GM18511 (cell line): Measurements from ENCODE around the gene EFCAB8.
"Not testable (repeated sequence)": the region's sequence is repeated elsewhere in the genome, so short reads cannot be mapped to it uniquely, and the experiment has no call there.

Experiments used
- ATAC-seq: cut with Tn5 transposase; IDR thresholded peaks from one replicate; pipeline ENCODE4 v1.9.1; 2021; ENCODE audit warnings: mild to moderate bottlenecking, moderate library complexity; ENCODE audit not compliant: unreplicated experiment

The EFCAB8 gene

DNA sequence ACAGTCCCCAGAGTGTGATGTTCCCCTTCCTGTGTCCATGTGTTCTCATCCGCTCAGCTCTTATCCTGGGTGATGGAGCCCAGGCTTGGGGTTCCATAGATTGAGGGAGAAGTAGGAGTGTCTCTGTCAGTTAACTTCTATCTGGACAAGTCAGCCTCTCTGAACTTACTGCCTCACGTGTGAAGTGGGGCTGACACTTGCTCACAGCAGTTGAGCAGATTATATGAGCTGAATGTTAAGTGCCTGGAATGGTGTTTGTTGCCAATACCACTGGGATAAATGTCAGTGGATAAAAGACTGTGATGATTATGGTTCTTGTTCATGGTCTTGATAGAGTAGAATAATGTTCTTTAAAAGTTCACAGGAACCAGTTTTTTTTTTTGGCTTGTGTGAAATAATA, 17.1 kb upstream of the EFCAB8 start:
- ATAC-seq = no peak

DNA sequence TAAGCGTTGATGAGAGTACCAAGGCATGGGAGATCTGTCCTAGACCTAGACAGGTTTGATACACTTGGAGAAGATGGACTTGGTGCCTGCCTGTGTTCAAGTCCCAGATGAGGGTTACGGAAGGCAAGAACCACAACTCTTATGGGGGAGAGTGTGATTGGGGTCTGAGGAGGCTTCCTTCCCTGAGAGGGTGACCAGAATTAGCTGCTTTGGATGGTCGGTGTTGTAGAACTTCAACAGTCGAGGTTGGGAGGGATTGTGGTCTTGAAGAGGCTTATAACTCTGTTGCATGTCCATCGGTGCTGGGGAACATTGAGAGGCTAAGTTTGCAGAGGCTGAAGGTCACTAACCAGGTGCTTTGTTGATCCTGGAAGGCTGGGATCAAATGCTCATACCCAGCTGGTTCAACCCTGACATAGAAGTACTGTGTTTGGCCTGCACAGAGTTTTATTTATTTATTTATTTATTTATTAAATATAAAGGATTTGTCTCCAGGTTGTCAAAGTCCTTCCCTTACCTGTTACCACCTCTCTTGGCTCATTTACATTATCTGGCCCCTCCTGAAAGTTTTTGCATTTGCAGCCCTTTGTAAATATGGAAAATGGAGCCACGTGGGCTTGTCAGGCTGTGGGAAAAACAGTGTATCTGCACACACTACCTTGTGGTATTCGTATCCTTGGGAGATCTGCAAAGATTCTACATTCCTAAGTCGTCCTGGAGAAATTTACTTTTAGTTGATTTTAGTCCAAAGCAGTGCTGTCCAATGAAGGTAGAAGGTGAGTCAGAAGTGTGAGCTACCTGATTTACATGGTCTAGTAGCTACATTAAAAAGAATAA, 15.8 kb upstream of the EFCAB8 start:
- no peak for ATAC-seq

- no peak for ATAC-seq
These were observed 12.9 kb upstream of the EFCAB8 start for GRCh38 chr20:32845786-32846185.

GRCh38 chr20:32846852-32847251, 11.9 kb upstream of the EFCAB8 start:
- ATAC-seq = no peak

DNA sequence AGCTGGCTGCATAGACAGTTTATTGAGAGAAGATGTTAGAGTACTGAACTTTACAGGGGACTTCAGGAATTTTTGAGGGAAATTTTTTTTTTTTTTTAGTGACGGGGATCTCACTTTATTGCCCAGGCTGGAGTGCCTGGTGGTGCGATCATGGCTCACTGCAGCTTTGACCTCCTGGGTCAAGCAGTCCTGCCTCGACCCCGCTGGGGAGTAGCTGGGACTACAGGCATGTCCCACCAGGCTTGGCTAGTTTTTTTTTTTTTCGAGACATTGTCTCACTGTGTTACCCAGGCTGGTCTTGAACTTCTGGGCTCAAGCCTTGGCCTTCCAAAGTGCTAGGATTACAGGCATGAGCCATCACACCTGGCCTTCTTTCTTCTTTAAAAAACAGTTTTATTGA, 10.8 kb upstream of the EFCAB8 start:
- ATAC-seq = no peak

DNA sequence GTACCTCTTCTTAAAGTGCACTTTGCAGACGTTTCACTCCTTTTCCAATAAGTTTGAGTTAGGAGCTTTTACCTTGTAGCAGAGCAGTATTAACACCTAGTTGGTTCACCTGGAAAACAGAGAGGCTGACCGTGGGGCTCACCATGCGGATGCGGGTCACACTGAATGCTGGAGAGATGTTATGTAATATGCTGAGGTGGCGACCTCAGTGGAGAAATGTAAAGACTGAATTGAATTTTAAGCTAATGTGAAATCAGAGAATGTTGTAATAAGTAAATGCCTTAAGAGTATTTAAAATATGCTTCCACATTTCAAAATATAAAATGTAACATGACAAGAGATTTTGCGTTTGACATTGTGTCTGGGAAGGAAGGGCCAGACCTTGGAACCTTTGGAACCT, 9.9 kb upstream of the EFCAB8 start:
- ATAC-seq = no peak

- ATAC-seq = no peak
These were observed 9.1 kb upstream of the EFCAB8 start for GRCh38 chr20:32849577-32849976.

DNA sequence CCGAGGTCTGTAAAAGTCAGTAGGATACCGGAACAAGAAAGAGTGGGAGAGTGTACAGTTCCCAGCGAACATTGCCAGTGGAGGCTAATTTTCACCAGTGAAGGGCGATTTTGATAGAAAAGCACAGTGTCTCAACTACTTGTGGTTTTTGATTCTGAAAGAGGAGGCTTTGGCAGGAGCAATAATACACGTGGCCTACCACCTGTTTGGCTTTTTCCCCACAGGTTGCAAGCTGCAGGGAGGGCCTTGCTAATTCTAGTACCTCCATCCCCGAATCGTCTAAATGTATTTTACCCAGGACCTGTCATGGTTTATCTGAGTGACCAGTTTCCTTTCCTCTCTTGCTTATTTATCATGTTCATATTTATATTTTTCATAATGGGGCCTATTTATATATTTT, 3.3 kb upstream of the EFCAB8 start:
- no peak for ATAC-seq

- no peak for ATAC-seq
These were observed 534 bp upstream of the EFCAB8 start for GRCh38 chr20:32858189-32858588.

- no peak for ATAC-seq
These were observed 2.7 kb downstream of the EFCAB8 start for GRCh38 chr20:32861446-32861845.

- no peak for ATAC-seq
These were observed 10.8 kb downstream of the EFCAB8 start for GRCh38 chr20:32869562-32869961.

GRCh38 chr20:32870526-32870925, 11.8 kb downstream of the EFCAB8 start:
- not testable (repeated sequence) for ATAC-seq

DNA sequence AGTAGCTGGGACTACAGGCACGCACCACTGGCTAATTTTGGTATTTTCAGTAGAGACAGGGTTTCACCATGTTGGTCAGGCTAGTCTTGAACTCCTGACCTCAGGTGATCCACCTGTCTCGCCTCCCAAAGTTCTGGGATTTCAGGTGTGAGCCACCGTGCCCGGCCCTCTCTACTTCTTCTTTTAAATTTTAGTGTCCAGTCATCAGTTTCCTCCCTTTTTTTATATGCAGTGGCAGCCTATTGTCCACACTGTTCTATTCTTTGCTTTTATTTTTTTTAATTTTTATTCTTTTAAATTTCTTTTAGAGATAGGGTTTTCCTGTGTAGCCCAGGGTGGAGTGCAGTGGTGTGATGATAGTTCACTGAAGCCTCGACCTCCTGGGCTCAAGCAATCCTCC, 12.3 kb downstream of the EFCAB8 start:
- no peak for ATAC-seq

GRCh38 chr20:32871627-32872160, 13.0 kb downstream of the EFCAB8 start:
- no peak for ATAC-seq

GRCh38 chr20:32872266-32872665, 13.5 kb downstream of the EFCAB8 start:
- no peak for ATAC-seq

DNA sequence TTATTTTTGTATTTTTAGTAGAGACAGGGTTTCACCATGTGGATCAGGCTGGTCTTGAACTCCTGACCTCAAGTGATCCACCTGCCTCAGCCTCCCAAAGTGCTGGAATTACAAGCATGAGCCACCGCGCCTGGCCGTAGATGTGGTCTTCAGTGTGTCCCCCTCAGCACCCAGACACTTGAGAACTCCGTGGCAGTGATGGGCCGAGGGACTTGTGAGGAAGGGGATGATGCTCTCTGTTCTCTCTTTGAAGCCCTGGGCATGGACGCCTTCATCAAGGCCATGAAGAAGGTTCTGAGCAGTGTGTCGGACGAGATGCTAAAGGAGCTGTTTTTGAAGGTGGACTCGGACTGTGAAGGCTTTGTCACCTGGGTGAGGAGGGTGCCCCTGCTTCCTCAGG, 16.9 kb downstream of the EFCAB8 start:
- ATAC-seq = no peak

DNA sequence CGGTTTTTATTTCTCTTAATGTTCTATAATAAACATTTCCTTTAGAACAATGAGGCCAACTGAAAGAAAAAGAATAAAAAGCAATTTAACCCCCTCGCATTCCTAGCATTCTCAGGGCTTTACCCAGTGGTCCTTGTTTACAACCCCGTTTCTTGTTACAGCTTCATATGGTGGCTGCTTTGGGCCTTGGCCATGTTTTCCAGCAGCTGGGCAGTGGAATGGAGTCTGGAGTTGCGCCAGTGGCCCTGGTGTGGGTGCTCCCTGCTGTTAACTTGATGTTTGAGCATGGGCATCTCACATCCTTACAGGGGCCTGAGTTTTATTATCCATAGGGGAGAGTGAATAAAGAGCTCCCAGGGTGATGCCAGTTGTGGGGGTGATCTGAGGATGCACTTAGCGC, 18.8 kb downstream of the EFCAB8 start:
- no peak for ATAC-seq

DNA sequence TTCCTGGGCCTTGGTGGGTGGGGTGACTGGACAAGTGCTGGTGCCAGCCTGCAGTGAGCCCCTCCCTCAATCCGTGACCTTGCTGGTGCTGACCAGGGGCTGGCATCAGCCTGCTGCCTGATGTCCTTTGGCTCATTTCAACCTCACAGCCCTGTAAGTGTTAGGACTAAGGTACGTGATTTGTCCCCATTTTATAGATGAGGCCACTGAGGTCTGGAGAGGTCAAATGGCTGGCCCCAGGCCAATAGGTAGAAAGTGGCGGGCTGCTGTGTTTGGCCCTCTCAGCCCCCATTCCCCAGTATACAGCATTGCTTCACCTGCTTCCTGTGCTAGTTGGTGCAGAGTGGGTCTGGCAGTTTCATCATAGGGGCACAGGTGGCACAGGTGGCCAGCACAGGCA, 20.1 kb downstream of the EFCAB8 start:
- no peak for ATAC-seq

DNA sequence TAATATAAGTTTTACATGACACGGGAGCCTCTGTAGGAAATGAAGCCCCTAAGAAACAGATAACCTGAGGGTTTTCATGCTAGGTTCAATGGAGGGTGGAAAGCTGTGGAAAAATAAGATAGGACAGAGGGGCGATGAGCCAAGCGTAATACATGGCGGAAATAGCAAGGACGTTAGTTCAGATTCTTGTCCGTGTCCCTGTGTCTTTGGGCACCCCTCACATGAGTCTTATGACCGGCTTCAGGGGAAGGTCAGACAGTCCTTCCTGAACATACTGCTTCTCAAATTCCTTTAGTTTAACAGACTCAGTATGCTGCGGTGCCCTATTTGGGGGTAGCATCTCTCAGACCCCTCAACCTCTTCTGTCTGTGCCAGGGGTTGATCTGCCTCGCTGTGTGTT, 20.8 kb downstream of the EFCAB8 start:
- ATAC-seq = no peak

- ATAC-seq = no peak
These were observed 21.9 kb downstream of the EFCAB8 start for GRCh38 chr20:32880635-32881034.

DNA sequence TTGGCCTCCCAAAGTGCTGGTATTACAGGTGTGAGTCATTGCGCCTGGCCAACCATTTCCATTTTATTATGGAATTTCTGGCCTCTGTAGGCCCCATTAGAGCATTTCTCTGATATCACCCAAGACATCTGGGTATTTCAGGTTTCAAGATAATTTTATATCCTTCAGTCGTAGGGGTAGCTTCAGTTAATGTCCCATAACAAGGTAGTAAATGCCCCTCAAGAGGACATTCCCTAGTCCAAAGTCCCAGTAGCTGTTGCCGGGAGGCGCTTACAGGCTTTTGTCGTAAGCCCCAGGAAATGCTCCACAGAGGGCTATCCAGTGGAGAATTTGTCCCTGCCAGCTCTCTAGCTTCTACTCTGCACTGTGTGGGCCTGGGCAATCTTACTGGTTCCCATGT, 24.4 kb downstream of the EFCAB8 start:
- no peak for ATAC-seq

GRCh38 chr20:32885185-32885584, 26.5 kb downstream of the EFCAB8 start:
- no peak for ATAC-seq

- ATAC-seq = no peak
These were observed 27.2 kb downstream of the EFCAB8 start for GRCh38 chr20:32885952-32886351.
